ENCODE data around the gene MMP17. TPM values are rescaled to one million over a fixed set of nuclear protein-coding genes. Genes with fewer than 3 reads are reported as not detected.

The MMP17 gene
- polyA plus RNA-seq, result 8.3 TPM
- long read RNA-seq, donor 1, result 0 reads
- long read RNA-seq, donor 2, partial matches to known transcripts, result 0 of 1 reads
- long read RNA-seq, donor 2, other reads (novel, unspliced or antisense), result 0 of 1 reads
- long read RNA-seq, donor 3, result 0 reads
- long read RNA-seq, donor 4, result 0 reads
- long read RNA-seq, donor 5, partial matches to known transcripts, result 0 of 1 reads
- long read RNA-seq, donor 5, other reads (novel, unspliced or antisense), result 0 of 1 reads
- long read RNA-seq, donor 6, partial matches to known transcripts, result 0 of 1 reads
- long read RNA-seq, donor 6, other reads (novel, unspliced or antisense), result 0 of 1 reads
- long read RNA-seq, donor 7, result 0 reads
- long read RNA-seq, donor 8, result 0 reads
- long read RNA-seq, donor 9, partial matches to known transcripts, result 0 of 1 reads
- long read RNA-seq, donor 9, other reads (novel, unspliced or antisense), result 0 of 1 reads
- long read RNA-seq, donor 10, partial matches to known transcripts, result 0 of 1 reads
- long read RNA-seq, donor 10, other reads (novel, unspliced or antisense), result 0 of 1 reads
- long read RNA-seq, donor 11, result 0 reads

DNA sequence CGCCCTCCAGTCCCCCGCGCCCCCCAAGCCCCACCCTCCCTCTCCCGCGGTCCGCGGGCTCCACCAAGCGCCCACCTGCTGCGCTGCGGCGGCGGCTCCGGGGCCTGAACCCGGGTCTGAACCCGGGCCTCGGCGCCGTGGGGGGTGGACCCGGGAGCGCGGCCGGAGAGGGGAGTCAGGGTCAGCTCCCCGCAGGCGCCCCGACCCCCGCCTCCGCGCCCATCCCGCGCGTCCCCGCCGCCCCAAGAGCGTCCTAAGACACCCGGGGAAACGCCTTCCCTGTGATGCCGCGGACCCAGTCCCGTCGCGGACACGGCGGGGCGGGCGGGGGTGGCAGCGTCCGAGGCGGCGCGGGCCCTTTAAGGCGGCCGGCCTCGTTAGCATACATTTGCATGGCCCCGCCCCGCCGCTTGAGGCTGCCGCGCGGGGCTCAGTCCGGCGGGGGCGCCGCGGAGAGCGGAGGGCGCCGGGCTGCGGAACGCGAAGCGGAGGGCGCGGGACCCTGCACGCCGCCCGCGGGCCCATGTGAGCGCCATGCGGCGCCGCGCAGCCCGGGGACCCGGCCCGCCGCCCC lies at the start of gene MMP17:
Gene MMP17 (plus strand): TSS at position 433 of the 574 bp plus-strand sequence. CDS start 102 bp downstream, at position 535.
- no CpG with 5 or more reads among the region's 86 CpGs for whole genome bisulfite sequencing (ENCODE audit: insufficient coverage, low lambda C conversion rate)
- peaks cover 5% of the 10 kb centered on the region for H3K9me3 ChIP-seq (ENCODE audit: control insufficient read depth, low read depth, low read length)
- no peak within 1 kb of the TSS for H3K27ac ChIP-seq (ENCODE audit: low read length)
- peak within 1 kb of the TSS; percentile 18 for H3K4me3 ChIP-seq (ENCODE audit: low read length)
- no peaks in the 10 kb centered on the region for H3K36me3 ChIP-seq (ENCODE audit: control insufficient read depth, insufficient read depth, low read length)
- peaks cover 61% of the 10 kb centered on the region for H3K27me3 ChIP-seq (ENCODE audit: control insufficient read depth, insufficient read depth, low read length)
- peaks cover 12% of the 10 kb centered on the region for H3K4me1 ChIP-seq (ENCODE audit: control insufficient read depth, insufficient read depth, low read length)
- DNase-seq, result peak in 1 of 2 donors; percentile 36

DNA sequence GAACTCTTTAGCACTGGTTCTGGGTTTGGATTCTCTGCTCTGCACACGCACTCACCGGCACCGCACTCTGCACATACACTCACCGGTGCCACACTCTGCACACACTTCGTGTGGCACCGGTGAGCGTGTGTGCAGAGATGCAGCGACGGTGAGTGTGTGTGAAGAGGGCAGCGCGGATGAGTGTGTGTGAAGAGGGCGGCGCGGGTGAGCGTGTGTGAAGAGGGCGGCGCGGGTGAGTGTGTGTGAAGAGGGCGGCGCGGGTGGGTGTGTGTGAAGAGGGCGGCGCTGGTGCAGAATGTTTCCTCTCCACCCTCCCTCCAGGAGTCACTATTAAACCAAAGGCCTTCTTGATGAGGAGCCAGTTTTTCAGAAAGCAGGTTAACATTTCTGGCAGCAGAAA lies 49.2 kb upstream of the MMP17 start:
- 100% methylated on average over 3 of the region's 23 CpGs for WGBS (ENCODE audit: insufficient coverage, low lambda C conversion rate)
- Histone ChIP-seq H3K27ac (ENCODE audit: low read length) (no peak overlapping the region), H3K9me3 (ENCODE audit: control insufficient read depth, low read depth, low read length) (no peaks in the 10 kb centered on the region), H3K4me1 (ENCODE audit: control insufficient read depth, insufficient read depth, low read length) (no peaks in the 10 kb centered on the region), H3K36me3 (ENCODE audit: control insufficient read depth, insufficient read depth, low read length) (peaks cover 60% of the 10 kb centered on the region), H3K27me3 (ENCODE audit: control insufficient read depth, insufficient read depth, low read length) (no peaks in the 10 kb centered on the region), H3K4me3 (ENCODE audit: low read length) (no peak overlapping the region)
- DNase-seq, result no peak

DNA sequence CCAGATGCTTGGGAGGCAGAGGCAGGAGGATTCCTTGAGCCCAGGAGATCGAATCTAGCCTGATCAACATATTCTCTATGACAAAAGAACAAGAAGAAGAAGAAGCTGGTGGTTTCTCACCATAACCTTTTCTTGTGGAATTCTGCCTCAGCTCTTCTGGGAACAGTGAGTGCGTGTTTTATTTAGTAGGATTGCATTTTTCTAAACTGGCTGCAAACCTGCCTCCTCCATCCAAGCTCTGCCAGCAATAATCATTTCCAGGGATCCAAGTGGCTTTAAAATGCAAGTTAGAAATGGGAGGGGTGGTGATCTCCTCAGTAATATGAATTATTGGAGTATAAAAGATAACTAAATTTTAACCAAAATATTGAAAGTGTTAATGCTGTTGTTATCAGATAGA lies 46.1 kb upstream of the MMP17 start:
- H3K4me3 ChIP-seq (ENCODE audit: low read length), result no peak overlapping the region
- no peak for DNase-seq
- no peak overlapping the region for H3K27ac ChIP-seq (ENCODE audit: low read length)
- H3K9me3 ChIP-seq (ENCODE audit: control insufficient read depth, low read depth, low read length), result no peaks in the 10 kb centered on the region
- no peaks in the 10 kb centered on the region for H3K27me3 ChIP-seq (ENCODE audit: control insufficient read depth, insufficient read depth, low read length)
- no CpG with 5 or more reads among the region's 2 CpGs for WGBS (ENCODE audit: insufficient coverage, low lambda C conversion rate)
- H3K4me1 ChIP-seq (ENCODE audit: control insufficient read depth, insufficient read depth, low read length), result no peaks in the 10 kb centered on the region
- peaks cover 65% of the 10 kb centered on the region for H3K36me3 ChIP-seq (ENCODE audit: control insufficient read depth, insufficient read depth, low read length)

DNA sequence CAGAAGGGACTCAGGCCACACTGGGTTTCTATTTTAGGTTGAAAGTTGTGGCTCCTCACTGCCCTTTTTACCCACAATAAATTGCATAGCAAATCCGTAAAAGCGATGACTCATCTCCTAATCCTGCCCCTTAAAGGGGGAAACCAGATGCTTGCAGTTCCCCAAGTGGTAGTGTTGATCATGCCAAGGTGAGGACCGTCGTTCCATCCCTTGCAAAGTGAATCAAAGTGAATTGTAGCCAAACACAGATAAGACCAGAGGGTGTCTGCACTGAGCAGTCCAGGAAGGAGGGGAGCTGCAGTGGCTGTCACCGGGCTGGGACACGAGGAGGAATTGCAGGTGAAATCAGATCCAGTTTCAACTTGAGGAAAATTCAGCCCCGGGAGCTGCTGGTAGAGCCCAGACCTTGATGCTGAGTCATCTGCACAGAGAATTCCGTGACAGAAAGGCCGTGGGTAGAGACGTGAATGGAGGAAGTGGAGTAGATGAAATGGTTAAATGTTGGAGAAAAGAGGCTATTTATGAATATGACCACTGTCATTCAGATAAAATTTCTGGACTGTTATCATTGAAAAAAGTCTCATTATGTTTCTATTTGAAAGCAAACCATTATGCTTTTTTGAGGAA lies 44.2 kb upstream of the MMP17 start:
- 100% methylated on average over 1 of the region's 10 CpGs for WGBS (ENCODE audit: insufficient coverage, low lambda C conversion rate)
- peaks cover 67% of the 10 kb centered on the region for H3K36me3 ChIP-seq (ENCODE audit: control insufficient read depth, insufficient read depth, low read length)
- H3K4me1 ChIP-seq (ENCODE audit: control insufficient read depth, insufficient read depth, low read length), result no peaks in the 10 kb centered on the region
- H3K27ac ChIP-seq (ENCODE audit: low read length), result no peak overlapping the region
- no peak overlapping the region for H3K4me3 ChIP-seq (ENCODE audit: low read length)
- DNase-seq, result no peak
- no peaks in the 10 kb centered on the region for H3K9me3 ChIP-seq (ENCODE audit: control insufficient read depth, low read depth, low read length)
- H3K27me3 ChIP-seq (ENCODE audit: control insufficient read depth, insufficient read depth, low read length), result no peaks in the 10 kb centered on the region

DNA sequence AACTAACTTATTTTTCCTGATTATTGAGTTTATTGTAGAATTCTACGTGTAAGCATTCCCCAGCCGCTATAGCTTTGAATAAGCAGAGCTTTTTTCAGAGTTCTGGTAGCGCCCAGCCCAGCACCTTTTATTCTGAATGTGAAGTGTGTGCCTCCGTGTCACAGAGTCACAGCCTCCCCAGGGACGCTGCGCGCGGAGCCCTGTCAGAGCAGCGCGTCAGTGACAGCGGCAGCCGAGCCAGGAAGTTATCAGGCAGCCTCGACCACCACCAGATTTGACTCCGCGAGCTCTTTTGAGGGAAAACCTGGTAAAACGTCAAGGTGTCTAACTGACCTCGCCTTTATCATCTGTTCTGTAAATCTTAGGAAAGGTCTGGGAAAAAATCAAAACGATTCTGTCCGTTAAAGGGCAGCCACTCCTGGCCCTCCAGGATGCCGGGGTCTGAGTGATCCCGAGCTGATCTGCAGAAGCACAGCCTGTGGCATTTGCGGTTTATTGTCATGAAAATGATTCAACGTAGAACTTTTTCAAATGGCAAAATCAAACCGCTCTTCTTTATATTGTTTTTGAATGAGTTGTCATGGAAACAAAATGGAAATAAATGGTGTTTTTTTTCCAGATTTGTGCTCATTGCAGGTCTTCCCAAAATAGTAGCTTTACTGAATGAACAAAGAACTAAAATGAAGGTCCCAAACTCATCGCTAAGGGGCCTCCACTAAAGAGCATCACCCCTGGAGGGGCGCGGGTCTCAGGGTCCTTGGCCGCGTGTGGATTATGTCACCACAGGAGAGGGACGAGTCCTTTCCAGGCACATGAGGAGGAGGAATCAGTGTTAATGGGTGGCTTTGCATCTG lies 43.1 kb upstream of the MMP17 start:
- Histone ChIP-seq H3K36me3 (ENCODE audit: control insufficient read depth, insufficient read depth, low read length) (peaks cover 72% of the 10 kb centered on the region), H3K27ac (ENCODE audit: low read length) (no peak overlapping the region), H3K4me3 (ENCODE audit: low read length) (no peak overlapping the region), H3K4me1 (ENCODE audit: control insufficient read depth, insufficient read depth, low read length) (no peaks in the 10 kb centered on the region), H3K27me3 (ENCODE audit: control insufficient read depth, insufficient read depth, low read length) (no peaks in the 10 kb centered on the region), H3K9me3 (ENCODE audit: control insufficient read depth, low read depth, low read length) (no peaks in the 10 kb centered on the region)
- no peak for DNase-seq
- 83% methylated on average over 1 of the region's 30 CpGs for WGBS (ENCODE audit: insufficient coverage, low lambda C conversion rate)

DNA sequence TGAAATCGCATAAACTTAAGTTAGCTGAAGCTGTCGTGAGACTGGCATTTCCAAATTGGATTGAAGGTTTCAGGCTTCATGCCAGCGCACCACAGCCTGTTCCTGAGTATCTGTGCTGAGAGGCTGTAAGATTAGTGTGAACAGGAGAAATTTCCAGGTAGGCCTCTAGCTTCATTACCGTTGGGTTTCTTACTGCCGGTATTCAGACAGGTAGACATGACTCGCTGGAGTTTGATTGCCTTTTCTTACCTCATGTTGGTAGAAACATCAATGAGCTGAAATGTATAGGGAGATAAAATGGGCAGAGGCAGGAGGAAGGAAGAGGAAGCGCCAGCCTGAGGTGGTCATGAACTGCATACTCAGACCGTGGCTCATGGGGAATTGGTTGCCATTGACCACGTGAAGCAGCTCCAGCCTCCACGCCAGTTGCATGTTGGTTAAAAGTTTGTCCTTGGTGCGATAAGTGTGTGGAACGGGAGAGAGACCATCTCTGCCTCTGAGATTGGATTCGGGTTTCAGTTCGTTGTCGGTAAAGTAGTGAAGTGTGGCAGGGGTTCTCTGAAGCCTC lies 42.3 kb upstream of the MMP17 start:
- Histone ChIP-seq H3K27me3 (ENCODE audit: control insufficient read depth, insufficient read depth, low read length) (no peaks in the 10 kb centered on the region), H3K27ac (ENCODE audit: low read length) (no peak overlapping the region), H3K36me3 (ENCODE audit: control insufficient read depth, insufficient read depth, low read length) (peaks cover 73% of the 10 kb centered on the region), H3K4me1 (ENCODE audit: control insufficient read depth, insufficient read depth, low read length) (no peaks in the 10 kb centered on the region), H3K4me3 (ENCODE audit: low read length) (no peak overlapping the region), H3K9me3 (ENCODE audit: control insufficient read depth, low read depth, low read length) (no peaks in the 10 kb centered on the region)
- DNase-seq, result no peak
- WGBS (ENCODE audit: insufficient coverage, low lambda C conversion rate), result no CpG with 5 or more reads among the region's 15 CpGs

DNA sequence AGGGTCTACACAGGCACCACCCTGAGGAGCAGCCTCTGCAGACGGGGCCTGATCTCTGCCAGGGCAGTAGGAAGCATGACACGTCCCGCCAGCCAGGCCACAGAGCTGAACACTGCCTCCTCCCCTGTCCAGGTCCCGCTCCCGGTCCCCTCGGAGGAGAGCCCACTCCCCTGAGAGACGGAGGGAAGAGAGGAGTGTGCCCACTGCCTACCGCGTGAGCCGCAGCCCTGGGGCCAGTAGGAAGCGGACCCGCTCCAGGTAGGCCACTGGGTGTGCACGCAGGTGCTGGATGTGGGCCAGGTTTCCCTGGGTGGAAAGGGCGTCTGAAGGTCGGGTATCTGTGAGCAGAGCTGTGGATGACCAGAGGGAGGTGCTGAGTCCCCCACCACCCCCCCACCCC lies 41.9 kb upstream of the MMP17 start:
- H3K36me3 ChIP-seq (ENCODE audit: control insufficient read depth, insufficient read depth, low read length), result peaks cover 72% of the 10 kb centered on the region

DNA sequence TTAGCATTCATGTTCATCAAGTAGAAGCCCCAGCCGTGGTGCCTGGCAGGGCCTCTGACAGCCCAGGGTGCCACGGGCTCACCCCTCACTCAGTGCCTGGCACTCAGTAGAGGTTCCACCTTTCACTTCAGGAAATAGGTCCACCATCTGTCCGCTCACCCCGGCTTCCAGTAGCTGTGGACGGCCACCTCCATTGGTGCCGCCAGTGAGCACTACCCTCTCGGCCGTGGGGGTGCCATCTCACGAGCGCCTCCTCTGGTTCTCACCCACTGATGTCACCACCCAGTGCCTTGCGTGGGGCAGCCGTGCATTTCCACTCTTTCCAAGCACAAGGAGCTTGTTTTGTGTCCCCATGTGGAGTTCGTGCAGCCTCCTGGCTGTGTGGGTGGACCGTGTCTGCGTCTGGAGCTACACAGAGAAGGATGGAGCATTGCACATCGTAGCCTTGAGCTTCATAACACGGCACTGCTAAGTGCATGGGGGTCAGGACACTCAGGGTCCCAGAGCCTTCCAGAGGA lies 41.0 kb upstream of the MMP17 start:
- Histone ChIP-seq H3K4me3 (ENCODE audit: low read length) (no peak overlapping the region), H3K27ac (ENCODE audit: low read length) (no peak overlapping the region), H3K4me1 (ENCODE audit: control insufficient read depth, insufficient read depth, low read length) (no peaks in the 10 kb centered on the region), H3K27me3 (ENCODE audit: control insufficient read depth, insufficient read depth, low read length) (no peaks in the 10 kb centered on the region), H3K9me3 (ENCODE audit: control insufficient read depth, low read depth, low read length) (no peaks in the 10 kb centered on the region), H3K36me3 (ENCODE audit: control insufficient read depth, insufficient read depth, low read length) (peaks cover 70% of the 10 kb centered on the region)
- WGBS (ENCODE audit: insufficient coverage, low lambda C conversion rate), result no CpG with 5 or more reads among the region's 17 CpGs
- DNase-seq, result no peak

More for the DNA sequence above, 41.9 kb upstream of the MMP17 start:
- no peak overlapping the region for H3K4me3 ChIP-seq (ENCODE audit: low read length)
- H3K9me3 ChIP-seq (ENCODE audit: control insufficient read depth, low read depth, low read length), result no peaks in the 10 kb centered on the region
- no peak overlapping the region for H3K27ac ChIP-seq (ENCODE audit: low read length)
- no peak for DNase-seq
- H3K27me3 ChIP-seq (ENCODE audit: control insufficient read depth, insufficient read depth, low read length), result no peaks in the 10 kb centered on the region
- no peaks in the 10 kb centered on the region for H3K4me1 ChIP-seq (ENCODE audit: control insufficient read depth, insufficient read depth, low read length)
- no CpG with 5 or more reads among the region's 15 CpGs for WGBS (ENCODE audit: insufficient coverage, low lambda C conversion rate)

DNA sequence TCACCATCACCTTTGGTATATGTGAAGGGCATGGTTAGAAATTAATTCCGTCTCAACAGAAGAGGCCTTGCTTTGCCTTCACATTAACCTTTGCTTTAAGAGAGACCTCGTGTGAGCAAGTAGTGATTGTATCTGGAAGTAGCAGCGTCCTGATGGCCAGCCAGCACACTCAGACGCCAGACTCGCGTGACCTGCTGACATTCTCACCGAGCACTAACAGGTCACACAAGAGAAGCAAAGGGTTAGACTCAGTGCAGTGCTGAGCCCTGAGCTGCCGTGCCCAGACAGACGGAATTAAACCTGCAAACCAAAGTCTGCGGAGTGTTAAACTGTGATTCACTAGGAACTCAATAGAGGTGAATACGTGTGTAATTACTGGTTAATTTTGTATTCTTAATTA lies 40.1 kb upstream of the MMP17 start:
- peaks cover 66% of the 10 kb centered on the region for H3K36me3 ChIP-seq (ENCODE audit: control insufficient read depth, insufficient read depth, low read length)
- no peaks in the 10 kb centered on the region for H3K27me3 ChIP-seq (ENCODE audit: control insufficient read depth, insufficient read depth, low read length)
- no peaks in the 10 kb centered on the region for H3K4me1 ChIP-seq (ENCODE audit: control insufficient read depth, insufficient read depth, low read length)
- H3K27ac ChIP-seq (ENCODE audit: low read length), result no peak overlapping the region
- no peaks in the 10 kb centered on the region for H3K9me3 ChIP-seq (ENCODE audit: control insufficient read depth, low read depth, low read length)
- no peak overlapping the region for H3K4me3 ChIP-seq (ENCODE audit: low read length)
- no peak for DNase-seq
- WGBS (ENCODE audit: insufficient coverage, low lambda C conversion rate), result 100% methylated on average over 1 of the region's 11 CpGs
